Measurements from ENCODE around the gene FAAP20.

- TF ChIP-seq PHF8 (conservative IDR thresholded peaks at IDR 0.05; ENCODE audit: low read depth, low read length) (no peak), TEAD4 (IDR thresholded peaks at IDR 0.05; ENCODE audit: low read depth, low read length) (no peak), CBX8 (IDR thresholded peaks at IDR 0.05; ENCODE audit: borderline replicate concordance, low read depth, low read length) (no peak), SIN3A (conservative IDR thresholded peaks at IDR 0.05 in 1 of 2, IDR thresholded peaks at IDR 0.05 in 1 of 2; ENCODE audit: low read depth in 1 of 2, low read length in 2 of 2) (no peak), USF2 (IDR thresholded peaks at IDR 0.05; ENCODE audit: low read length) (no peak), SP4 (IDR thresholded peaks at IDR 0.05; ENCODE audit: low read length) (no peak), MAX (IDR thresholded peaks at IDR 0.05) (no peak), CTCF (IDR thresholded peaks at IDR 0.05; ENCODE audit: control extremely low read depth in 1 of 3, insufficient read depth in 1 of 3, low read depth in 1 of 3, low read length in 3 of 3) (no peak), TAF1 (IDR thresholded peaks at IDR 0.05; ENCODE audit: low read depth, low read length) (no peak), ZNF274 (IDR thresholded peaks at IDR 0.05; ENCODE audit: borderline replicate concordance, extremely low read depth, low read length) (no peak), YY1 (IDR thresholded peaks at IDR 0.05; ENCODE audit: low read depth, low read length) (no peak), EZH2 (IDR thresholded peaks at IDR 0.05; ENCODE audit: low read depth, low read length, severe bottlenecking) (no peak), RAD21 (IDR thresholded peaks at IDR 0.05 in 1 of 2, conservative IDR thresholded peaks at IDR 0.05 in 1 of 2; ENCODE audit: low read depth in 2 of 2, low read length in 2 of 2) (no peak), NRF1 (IDR thresholded peaks at IDR 0.05; ENCODE audit: low read depth, low read length) (no peak)
These were observed 15.1 kb downstream of the FAAP20 start for GRCh38 chr1:2179283-2180013.

All from H1 (cell line).